Lower leg skin (tissue), 3 donors: Measurements from ENCODE around the gene FZD7.

ENCODE experiments used
- POLR2A ChIP-seq, 2 donors: fragments of 450-650 bp; IDR thresholded peaks; one replicate each; pipeline ENCODE4 v1.6.1; 2016 to 2017; ENCODE audit warnings: antibody characterized with exemption in 2 of 2, mild to moderate bottlenecking in 1 of 2, moderate library complexity in 1 of 2
- TF ChIP-seq, protein P1 (sequence below), 3 donors: fragments of 450-650 bp; IDR thresholded peaks; one replicate each; pipeline ENCODE4 v1.5.1; 2016; ENCODE audit warnings: antibody characterized with exemption in 3 of 3, mild to moderate bottlenecking in 3 of 3, moderate library complexity in 2 of 3

- TF ChIP-seq, protein P1, sequence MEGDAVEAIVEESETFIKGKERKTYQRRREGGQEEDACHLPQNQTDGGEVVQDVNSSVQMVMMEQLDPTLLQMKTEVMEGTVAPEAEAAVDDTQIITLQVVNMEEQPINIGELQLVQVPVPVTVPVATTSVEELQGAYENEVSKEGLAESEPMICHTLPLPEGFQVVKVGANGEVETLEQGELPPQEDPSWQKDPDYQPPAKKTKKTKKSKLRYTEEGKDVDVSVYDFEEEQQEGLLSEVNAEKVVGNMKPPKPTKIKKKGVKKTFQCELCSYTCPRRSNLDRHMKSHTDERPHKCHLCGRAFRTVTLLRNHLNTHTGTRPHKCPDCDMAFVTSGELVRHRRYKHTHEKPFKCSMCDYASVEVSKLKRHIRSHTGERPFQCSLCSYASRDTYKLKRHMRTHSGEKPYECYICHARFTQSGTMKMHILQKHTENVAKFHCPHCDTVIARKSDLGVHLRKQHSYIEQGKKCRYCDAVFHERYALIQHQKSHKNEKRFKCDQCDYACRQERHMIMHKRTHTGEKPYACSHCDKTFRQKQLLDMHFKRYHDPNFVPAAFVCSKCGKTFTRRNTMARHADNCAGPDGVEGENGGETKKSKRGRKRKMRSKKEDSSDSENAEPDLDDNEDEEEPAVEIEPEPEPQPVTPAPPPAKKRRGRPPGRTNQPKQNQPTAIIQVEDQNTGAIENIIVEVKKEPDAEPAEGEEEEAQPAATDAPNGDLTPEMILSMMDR (IDR thresholded peaks at IDR 0.05), result no peak
- no peak for TF ChIP-seq POLR2A (IDR thresholded peaks at IDR 0.05)
Observed at GRCh38 chr2:202054679-202055078, 21.0 kb downstream of the FZD7 start.
